Keratinocyte (primary cell): Measurements from ENCODE around the gene CUEDC2. TPM values are rescaled to one million over a fixed set of nuclear protein-coding genes. Genes with fewer than 3 reads are reported as not detected.

Experiments used
- DNase-seq: peaks from one replicate; pipeline ENCODE4 v3.0.0-alpha.2; 2011; ENCODE audit warnings: low read depth, missing footprints, low spot score
- FAIRE-seq: peaks from 2 replicates; lab custom pipeline; 2011; peaks lifted over from hg19 to GRCh38; lab: Jason Lieb, UNC
- H2AFZ ChIP-seq: 2 replicates; pipeline ENCODE4 v1.6.0; 2012; ENCODE audit warnings: low read length, control low read depth, inconsistent platforms; ENCODE audit not compliant: control insufficient read depth
- H3K27ac ChIP-seq: 2 replicates; pipeline ENCODE4 v1.5.1; 2011; ENCODE audit warnings: low read length; ENCODE audit not compliant: control insufficient read depth, insufficient read depth
- H3K27me3 ChIP-seq: 3 replicates; pipeline ENCODE4 v1.6.0; 2011; ENCODE audit warnings: low read length; ENCODE audit not compliant: control insufficient read depth, insufficient read depth; ENCODE audit errors: extremely low read depth
- H3K36me3 ChIP-seq, 2 experiments: 2 replicates in 1 of 2; 3 replicates in 1 of 2; pipeline ENCODE4 v1.5.1; 2011; ENCODE audit warnings: low read length in 2 of 2, mild to moderate bottlenecking in 1 of 2; ENCODE audit not compliant: control insufficient read depth in 2 of 2, insufficient read depth in 2 of 2; ENCODE audit errors: extremely low read depth in 1 of 2
- H3K4me1 ChIP-seq: 3 replicates; pipeline ENCODE4 v1.5.1; 2011; ENCODE audit warnings: low read length; ENCODE audit not compliant: control insufficient read depth, insufficient read depth; ENCODE audit errors: extremely low read depth
- H3K4me2 ChIP-seq: 3 replicates; pipeline ENCODE4 v1.6.0; 2011; ENCODE audit warnings: low read depth, low read length; ENCODE audit not compliant: control insufficient read depth, insufficient read depth; ENCODE audit errors: extremely low read depth
- H3K4me3 ChIP-seq, 3 experiments: fragments of 200-600 bp in 1 of 3; sonication (generic) in 1 of 3; 2 replicates in 2 of 3; 3 replicates in 1 of 3; pipeline ENCODE4 v1.5.1; 2011 to 2016; ENCODE audit warnings: low read length in 3 of 3, mild to moderate bottlenecking in 3 of 3, control low read depth in 2 of 3, inconsistent platforms in 1 of 3, low read depth in 1 of 3, mixed read lengths in 1 of 3, mixed run types in 1 of 3, moderate library complexity in 1 of 3; ENCODE audit not compliant: control insufficient read depth in 2 of 3, insufficient read depth in 2 of 3; ENCODE audit errors: extremely low read depth in 1 of 3
- H3K79me2 ChIP-seq: 2 replicates; pipeline ENCODE4 v1.6.0; 2012; ENCODE audit warnings: low read length; ENCODE audit not compliant: control insufficient read depth, insufficient read depth
- H3K9ac ChIP-seq: 3 replicates; pipeline ENCODE4 v1.6.0; 2011; ENCODE audit warnings: low read length; ENCODE audit not compliant: control insufficient read depth, insufficient read depth; ENCODE audit errors: extremely low read depth
- H3K9me1 ChIP-seq: 3 replicates; pipeline ENCODE4 v1.6.0; 2011; ENCODE audit warnings: low read length; ENCODE audit not compliant: control insufficient read depth, insufficient read depth; ENCODE audit errors: extremely low read depth
- H3K9me3 ChIP-seq: 2 replicates; pipeline ENCODE4 v1.5.1; 2012; ENCODE audit warnings: low read depth, low read length; ENCODE audit not compliant: control insufficient read depth
- H4K20me1 ChIP-seq: 3 replicates; pipeline ENCODE4 v1.6.0; 2011; ENCODE audit warnings: low read length; ENCODE audit not compliant: control insufficient read depth, insufficient read depth; ENCODE audit errors: extremely low read depth
- EZH2 ChIP-seq: IDR thresholded peaks from one replicate; pipeline ENCODE4 v1.6.1; 2012; ENCODE audit warnings: inconsistent platforms, mild to moderate bottlenecking, low read length, moderate library complexity
- dilution Hi-C: fragments of 300-500 bp; cut with MboI; formaldehyde crosslinking; loops from one replicate; pipeline ENCODE4 v1.7.0; 2020; ENCODE audit warnings: low sequenced_read_pairs; ENCODE audit not compliant: extremely low pct_ligation_motif_present
- polyA plus RNA-seq, 5 experiments: library from polyadenylated mRNA; depleted of rRNA in 3 of 5; stranded (reverse) in 3 of 5; stranded (forward) in 1 of 5; unstranded in 1 of 5; fragments of >200 nt; gene quantifications; 1 replicate in 1 of 5; 2 replicates in 3 of 5; 3 replicates in 1 of 5; pipeline versions ENCODE4 v1.2.1 to v1.2.3, GENCODE V29; 2011 to 2012; ENCODE audit warnings: missing spikeins in 2 of 5, low read depth in 1 of 5, low replicate concordance in 1 of 5
- TF ChIP-seq, protein P1 (sequence below), 3 experiments: IDR thresholded peaks in 1 of 3; conservative IDR thresholded peaks in 1 of 3; optimal IDR thresholded peaks in 1 of 3; 2 replicates in 2 of 3; 3 replicates in 1 of 3; pipeline versions ENCODE3 to v1.5.1; 2011; ENCODE audit warnings: low read length in 3 of 3, mild to moderate bottlenecking in 3 of 3, moderate library complexity in 2 of 3, control low read depth in 1 of 3, inconsistent platforms in 1 of 3; ENCODE audit not compliant: insufficient read depth in 2 of 3; ENCODE audit errors: extremely low read depth in 1 of 3

Gene CUEDC2
- polyA plus RNA-seq, 1 donor (not counting 4 experiments of a cell fraction or from before 2014, with no cell fraction given): 46.6 TPM

DNA sequence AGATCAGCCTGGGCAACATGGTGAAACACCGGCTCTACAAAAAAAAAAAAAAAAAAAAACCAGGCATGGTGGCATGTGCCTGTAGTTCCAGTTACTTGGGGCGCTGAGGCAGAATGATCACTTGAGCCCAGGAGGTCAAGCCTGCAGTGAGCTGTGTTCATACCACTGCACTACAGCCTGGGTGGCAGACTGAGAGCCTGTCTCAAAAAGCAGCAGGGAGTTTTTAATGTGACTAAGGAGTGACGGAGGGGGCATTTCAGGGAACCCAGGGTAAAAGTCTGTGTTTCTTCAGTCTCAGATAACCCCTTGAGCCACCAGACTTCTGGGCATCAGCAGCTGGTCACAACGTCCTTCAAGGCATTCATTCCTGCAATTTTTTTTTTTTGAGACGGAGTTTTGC is 21.1 kb upstream of the CUEDC2 start:
- Histone ChIP-seq H3K4me3 (no peak overlapping the region), H3K4me1 (peaks cover 23% of the 10 kb centered on the region), H3K27me3 (no peaks in the 10 kb centered on the region), H3K9ac (no peak overlapping the region), H3K36me3 (peaks cover 0 to 5% of the 10 kb centered on the region in 2 experiments), H3K9me1 (no peaks in the 10 kb centered on the region), H3K79me2 (peaks cover 1% of the 10 kb centered on the region), H3K27ac (no peak overlapping the region), H3K9me3 (no peaks in the 10 kb centered on the region), H4K20me1 (no peaks in the 10 kb centered on the region), H2AFZ (no peak overlapping the region), H3K4me2 (no peak overlapping the region)
- dilution Hi-C loops: no loop called here
- TF ChIP-seq, protein P1, sequence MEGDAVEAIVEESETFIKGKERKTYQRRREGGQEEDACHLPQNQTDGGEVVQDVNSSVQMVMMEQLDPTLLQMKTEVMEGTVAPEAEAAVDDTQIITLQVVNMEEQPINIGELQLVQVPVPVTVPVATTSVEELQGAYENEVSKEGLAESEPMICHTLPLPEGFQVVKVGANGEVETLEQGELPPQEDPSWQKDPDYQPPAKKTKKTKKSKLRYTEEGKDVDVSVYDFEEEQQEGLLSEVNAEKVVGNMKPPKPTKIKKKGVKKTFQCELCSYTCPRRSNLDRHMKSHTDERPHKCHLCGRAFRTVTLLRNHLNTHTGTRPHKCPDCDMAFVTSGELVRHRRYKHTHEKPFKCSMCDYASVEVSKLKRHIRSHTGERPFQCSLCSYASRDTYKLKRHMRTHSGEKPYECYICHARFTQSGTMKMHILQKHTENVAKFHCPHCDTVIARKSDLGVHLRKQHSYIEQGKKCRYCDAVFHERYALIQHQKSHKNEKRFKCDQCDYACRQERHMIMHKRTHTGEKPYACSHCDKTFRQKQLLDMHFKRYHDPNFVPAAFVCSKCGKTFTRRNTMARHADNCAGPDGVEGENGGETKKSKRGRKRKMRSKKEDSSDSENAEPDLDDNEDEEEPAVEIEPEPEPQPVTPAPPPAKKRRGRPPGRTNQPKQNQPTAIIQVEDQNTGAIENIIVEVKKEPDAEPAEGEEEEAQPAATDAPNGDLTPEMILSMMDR (optimal IDR thresholded peaks at IDR 0.05 in 1 of 3, IDR thresholded peaks at IDR 0.05 in 1 of 3, conservative IDR thresholded peaks at IDR 0.05 in 1 of 3; ENCODE audit: extremely low read depth in 1 of 3, insufficient read depth in 2 of 3, low read length in 3 of 3): no peak
- TF ChIP-seq EZH2: no peak
- DNase-seq: no peak
- FAIRE-seq: no peak

DNA sequence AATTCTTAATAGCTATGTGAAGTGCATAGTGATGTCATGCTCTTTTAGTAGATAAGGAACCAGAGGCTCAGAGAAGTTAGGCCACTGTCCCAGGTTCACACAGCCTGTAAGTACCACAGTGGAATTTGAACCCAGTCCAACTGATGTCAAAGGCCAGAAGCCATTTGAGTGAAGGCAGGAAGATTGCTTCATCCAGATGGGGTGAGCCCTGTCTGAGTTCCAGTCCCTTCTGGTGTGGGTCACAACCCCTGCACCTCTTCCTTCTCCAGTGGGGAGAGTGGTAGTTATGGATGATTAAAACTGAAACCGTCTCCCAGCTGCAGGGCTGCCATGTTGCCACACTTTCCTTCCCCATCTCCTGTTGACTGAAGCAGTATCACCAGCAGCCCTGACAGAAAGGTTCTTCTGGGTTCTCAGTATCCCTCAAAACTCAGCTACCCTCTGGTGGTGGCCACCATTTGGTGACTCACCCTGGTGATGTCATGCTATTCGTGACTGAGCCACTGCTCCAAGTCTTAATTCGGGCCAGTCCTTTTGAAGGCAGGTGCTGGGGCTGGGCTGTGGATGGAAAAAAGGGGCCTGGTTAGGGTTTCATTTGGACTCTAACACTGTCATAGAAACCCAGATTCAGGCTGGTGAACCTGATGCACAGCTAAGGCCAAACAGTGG is 20.4 kb upstream of the CUEDC2 start:
- no peak for DNase-seq
- Histone ChIP-seq H3K9me3 (no peaks in the 10 kb centered on the region), H3K4me3 (no peak overlapping the region), H4K20me1 (no peaks in the 10 kb centered on the region), H3K9ac (no peak overlapping the region), H3K27ac (no peak overlapping the region), H3K36me3 (peaks cover 0 to 5% of the 10 kb centered on the region in 2 experiments), H3K79me2 (peaks cover 1% of the 10 kb centered on the region), H3K27me3 (no peaks in the 10 kb centered on the region), H3K4me2 (no peak overlapping the region), H3K4me1 (peaks cover 23% of the 10 kb centered on the region), H2AFZ (no peak overlapping the region), H3K9me1 (no peaks in the 10 kb centered on the region)
- dilution Hi-C loops: no loop called here
- TF ChIP-seq, protein P1 (optimal IDR thresholded peaks at IDR 0.05 in 1 of 3, IDR thresholded peaks at IDR 0.05 in 1 of 3, conservative IDR thresholded peaks at IDR 0.05 in 1 of 3; ENCODE audit: extremely low read depth in 1 of 3, insufficient read depth in 2 of 3, low read length in 3 of 3): peak in 1 of 3 experiments; percentile 9
- TF ChIP-seq EZH2: no peak
- FAIRE-seq: no peak
